Hepatocyte (in vitro differentiated cells): ENCODE data around the gene CENPP. TPM values are rescaled to one million over a fixed set of nuclear protein-coding genes. Genes with fewer than 3 reads are reported as not detected.

Source experiments
- DNase-seq: peaks from one replicate; pipeline ENCODE4 v3.0.0-alpha.2; 2016; ENCODE audit warnings: low spot score
- H2AFZ ChIP-seq: fragments of 200-600 bp; sonication (generic); 2 replicates; pipeline ENCODE4 v1.6.0; 2016; ENCODE audit warnings: antibody characterized with exemption, mild to moderate bottlenecking
- H3K27ac ChIP-seq: fragments of 200-600 bp; sonication (generic); 2 replicates; pipeline ENCODE4 v1.5.1; 2016; ENCODE audit warnings: mild to moderate bottlenecking
- H3K27me3 ChIP-seq: fragments of 200-600 bp; sonication (generic); 2 replicates; pipeline ENCODE4 v1.6.1; 2016
- H3K36me3 ChIP-seq: fragments of 200-600 bp; sonication (generic); replicated peaks from 2 replicates; pipeline ENCODE4 v1.5.1; 2016; ENCODE audit warnings: low read depth; ENCODE audit not compliant: insufficient read depth
- H3K4me1 ChIP-seq: fragments of 200-600 bp; sonication (generic); 2 replicates; pipeline ENCODE4 v1.5.1; 2016; ENCODE audit warnings: mild to moderate bottlenecking, moderate library complexity; ENCODE audit not compliant: insufficient read depth
- H3K4me2 ChIP-seq: fragments of 200-600 bp; sonication (generic); 2 replicates; pipeline ENCODE4 v1.6.0; 2016
- H3K4me3 ChIP-seq: fragments of 200-600 bp; sonication (generic); 2 replicates; pipeline ENCODE4 v1.5.1; 2016; ENCODE audit warnings: mild to moderate bottlenecking
- H3K79me2 ChIP-seq: fragments of 200-600 bp; sonication (generic); 2 replicates; pipeline ENCODE4 v1.6.0; 2017; ENCODE audit warnings: mild to moderate bottlenecking
- H3K9me2 ChIP-seq: fragments of 200-600 bp; sonication (generic); replicated peaks from 2 replicates; pipeline ENCODE4 v1.6.0; 2017; ENCODE audit warnings: mild to moderate bottlenecking; ENCODE audit not compliant: insufficient read depth
- H3K9me3 ChIP-seq: fragments of 200-600 bp; sonication (generic); 2 replicates; pipeline ENCODE4 v1.5.1; 2016; ENCODE audit warnings: low read depth, mild to moderate bottlenecking
- H4K20me1 ChIP-seq: fragments of 200-600 bp; sonication (generic); 2 replicates; pipeline ENCODE4 v1.6.0; 2016; ENCODE audit warnings: mild to moderate bottlenecking; ENCODE audit not compliant: insufficient read depth, poor library complexity, severe bottlenecking
- EZH2 ChIP-seq: fragments of 200-600 bp; sonication (generic); IDR thresholded peaks from 2 replicates; pipeline ENCODE4 v1.6.1; 2016; ENCODE audit warnings: antibody characterized with exemption, mild to moderate bottlenecking, borderline replicate concordance
- EZH2phosphoT487 ChIP-seq: fragments of 200-600 bp; sonication (generic); IDR thresholded peaks from one replicate; pipeline ENCODE4 v1.6.1; 2018; ENCODE audit warnings: antibody characterized with exemption, mild to moderate bottlenecking, low read depth, moderate library complexity; ENCODE audit not compliant: unreplicated experiment, severe bottlenecking
- WGBS: methylation state at CpG from one replicate; pipeline ENCODE4 v1.1.6; 2016; ENCODE audit warnings: low lambda C conversion rate; ENCODE audit errors: missing lambda C conversion rate; 5-methylcytosine and 5-hydroxymethylcytosine counted together
- polyA plus RNA-seq: library from polyadenylated mRNA; unstranded; fragments of >200 nt; fragmentation: Nextera tagmentation; extraction: Ambion mirVana; gene quantifications from 2 replicates; pipeline ENCODE4 v1.2.1, GENCODE V29; 2016
- total RNA-seq: library from RNA; depleted of rRNA; stranded (reverse); fragments of >200 nt; gene quantifications from 2 replicates; pipeline ENCODE4 v1.2.3, GENCODE V29; 2014
- TF ChIP-seq, protein P1 (sequence below): fragments of 200-600 bp; sonication (generic); IDR thresholded peaks from 2 replicates; pipeline ENCODE4 v1.5.1; 2016; ENCODE audit warnings: antibody characterized with exemption, mild to moderate bottlenecking; ENCODE audit not compliant: poor library complexity

Gene CENPP
- total and polyA plus RNA-seq, 2 experiments from 2014 or later: 5.1 to 5.9 TPM

- H3K4me1 ChIP-seq: peaks cover 16% of the 10 kb centered on the region
- H3K27me3 ChIP-seq: no peaks in the 10 kb centered on the region
- no peak overlapping the region for H2AFZ ChIP-seq
- peaks cover 8% of the 10 kb centered on the region for H3K79me2 ChIP-seq
- no peak overlapping the region for H3K4me3 ChIP-seq
- no peak overlapping the region for H3K4me2 ChIP-seq
- H3K27ac ChIP-seq: no peak overlapping the region
- no peak for TF ChIP-seq EZH2
- no peak for TF ChIP-seq EZH2phosphoT487
- TF ChIP-seq, protein P1, sequence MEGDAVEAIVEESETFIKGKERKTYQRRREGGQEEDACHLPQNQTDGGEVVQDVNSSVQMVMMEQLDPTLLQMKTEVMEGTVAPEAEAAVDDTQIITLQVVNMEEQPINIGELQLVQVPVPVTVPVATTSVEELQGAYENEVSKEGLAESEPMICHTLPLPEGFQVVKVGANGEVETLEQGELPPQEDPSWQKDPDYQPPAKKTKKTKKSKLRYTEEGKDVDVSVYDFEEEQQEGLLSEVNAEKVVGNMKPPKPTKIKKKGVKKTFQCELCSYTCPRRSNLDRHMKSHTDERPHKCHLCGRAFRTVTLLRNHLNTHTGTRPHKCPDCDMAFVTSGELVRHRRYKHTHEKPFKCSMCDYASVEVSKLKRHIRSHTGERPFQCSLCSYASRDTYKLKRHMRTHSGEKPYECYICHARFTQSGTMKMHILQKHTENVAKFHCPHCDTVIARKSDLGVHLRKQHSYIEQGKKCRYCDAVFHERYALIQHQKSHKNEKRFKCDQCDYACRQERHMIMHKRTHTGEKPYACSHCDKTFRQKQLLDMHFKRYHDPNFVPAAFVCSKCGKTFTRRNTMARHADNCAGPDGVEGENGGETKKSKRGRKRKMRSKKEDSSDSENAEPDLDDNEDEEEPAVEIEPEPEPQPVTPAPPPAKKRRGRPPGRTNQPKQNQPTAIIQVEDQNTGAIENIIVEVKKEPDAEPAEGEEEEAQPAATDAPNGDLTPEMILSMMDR: no peak
- no peak for DNase-seq
- no peaks in the 10 kb centered on the region for H3K9me3 ChIP-seq
- H3K36me3 ChIP-seq: no peaks in the 10 kb centered on the region
- no peaks in the 10 kb centered on the region for H4K20me1 ChIP-seq
- no peaks in the 10 kb centered on the region for H3K9me2 ChIP-seq
- 99% methylated on average over 3 of the region's 3 CpGs for WGBS
These were observed 28.1 kb upstream of the CENPP start for GRCh38 chr9:92297611-92298010.

GRCh38 chr9:92298036-92298435 is 27.7 kb upstream of the CENPP start:
- Histone ChIP-seq H3K36me3 (no peaks in the 10 kb centered on the region), H3K4me2 (no peak overlapping the region), H4K20me1 (no peaks in the 10 kb centered on the region), H3K27ac (no peak overlapping the region), H2AFZ (no peak overlapping the region), H3K9me3 (no peaks in the 10 kb centered on the region), H3K9me2 (no peaks in the 10 kb centered on the region), H3K27me3 (no peaks in the 10 kb centered on the region), H3K4me3 (no peak overlapping the region), H3K79me2 (peaks cover 4% of the 10 kb centered on the region), H3K4me1 (peaks cover 14% of the 10 kb centered on the region)
- DNase-seq: no peak
- WGBS: 97% methylated on average over 3 of the region's 3 CpGs
- no peak for TF ChIP-seq EZH2phosphoT487
- TF ChIP-seq EZH2: no peak
- TF ChIP-seq, protein P1: no peak

GRCh38 chr9:92299116-92299515 is 26.6 kb upstream of the CENPP start:
- Histone ChIP-seq H3K9me3 (no peaks in the 10 kb centered on the region), H3K27ac (no peak overlapping the region), H3K36me3 (no peaks in the 10 kb centered on the region), H3K79me2 (no peaks in the 10 kb centered on the region), H3K27me3 (no peaks in the 10 kb centered on the region), H3K9me2 (no peaks in the 10 kb centered on the region), H3K4me1 (peaks cover 14% of the 10 kb centered on the region), H2AFZ (no peak overlapping the region), H3K4me3 (no peak overlapping the region), H4K20me1 (no peaks in the 10 kb centered on the region), H3K4me2 (no peak overlapping the region)
- TF ChIP-seq EZH2 (no peak), EZH2phosphoT487 (no peak)
- TF ChIP-seq, protein P1: no peak
- WGBS: 86% methylated on average over 1 of the region's 1 CpG
- DNase-seq: no peak

DNA sequence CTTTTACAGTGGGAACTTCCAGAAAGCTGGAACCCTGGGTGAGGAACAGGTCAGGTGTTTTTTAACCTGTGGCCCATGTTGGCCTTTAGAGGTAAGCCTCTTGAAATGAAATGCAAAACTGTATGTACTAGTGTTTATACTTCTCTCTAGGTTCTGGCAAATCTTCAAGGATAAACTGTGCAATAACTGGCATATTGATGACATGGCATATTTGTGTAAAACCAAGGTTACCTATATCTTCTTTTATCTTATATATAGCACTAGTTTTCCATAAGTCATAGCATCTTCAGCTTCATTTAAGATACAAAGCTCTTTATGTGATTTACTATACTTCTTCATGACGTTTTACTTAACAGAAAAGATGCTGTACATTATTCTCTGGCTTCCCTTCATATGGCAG is 24.8 kb upstream of the CENPP start:
- peaks cover 4% of the 10 kb centered on the region for H3K4me1 ChIP-seq
- no peak for DNase-seq
- no peaks in the 10 kb centered on the region for H3K27me3 ChIP-seq
- no peak for TF ChIP-seq EZH2
- no peak for TF ChIP-seq EZH2phosphoT487
- TF ChIP-seq, protein P1: no peak
- no peaks in the 10 kb centered on the region for H4K20me1 ChIP-seq
- H3K36me3 ChIP-seq: no peaks in the 10 kb centered on the region
- no peak overlapping the region for H3K4me2 ChIP-seq
- no peak overlapping the region for H3K27ac ChIP-seq
- 84% methylated on average over 1 of the region's 1 CpG for WGBS
- no peak overlapping the region for H2AFZ ChIP-seq
- no peaks in the 10 kb centered on the region for H3K9me2 ChIP-seq
- H3K79me2 ChIP-seq: no peaks in the 10 kb centered on the region
- H3K9me3 ChIP-seq: no peaks in the 10 kb centered on the region
- no peak overlapping the region for H3K4me3 ChIP-seq
